NT2/D1 (cell line): ENCODE data around the gene RETREG1.

Experiments used
- DNase-seq: peaks from one replicate; pipeline ENCODE4 v3.0.0-alpha.2; 2011; ENCODE audit warnings: low read depth, low spot score
- H3K27me3 ChIP-seq: 2 replicates; pipeline ENCODE4 v1.6.0; 2011; ENCODE audit warnings: mild to moderate bottlenecking; ENCODE audit not compliant: insufficient read length, insufficient read depth
- H3K36me3 ChIP-seq: 2 replicates; pipeline ENCODE4 v1.6.1; 2011; ENCODE audit warnings: mild to moderate bottlenecking, low read length, mixed read lengths; ENCODE audit not compliant: insufficient read depth, insufficient read length
- H3K4me1 ChIP-seq: 2 replicates; pipeline ENCODE4 v1.5.1; 2011; ENCODE audit not compliant: insufficient read depth, insufficient read length
- H3K4me3 ChIP-seq: 2 replicates; pipeline ENCODE4 v1.5.1; 2011; ENCODE audit warnings: low read depth; ENCODE audit not compliant: insufficient read length
- H3K9ac ChIP-seq: 2 replicates; pipeline ENCODE4 v1.6.0; 2011; ENCODE audit warnings: low read depth; ENCODE audit not compliant: insufficient read length
- H3K9me3 ChIP-seq: 2 replicates; pipeline ENCODE4 v1.5.1; 2011; ENCODE audit warnings: mild to moderate bottlenecking, low read length; ENCODE audit not compliant: insufficient read depth
- SUZ12 ChIP-seq: IDR thresholded peaks from 2 replicates; pipeline ENCODE4 v1.6.1; 2011; ENCODE audit not compliant: insufficient read length, insufficient read depth; ENCODE audit errors: extremely low read depth
- YY1 ChIP-seq: IDR thresholded peaks from 2 replicates; pipeline ENCODE4 v1.6.1; 2011; ENCODE audit not compliant: insufficient read length, insufficient read depth
- ZNF274 ChIP-seq: IDR thresholded peaks from 2 replicates; pipeline ENCODE4 v1.6.1; 2011; ENCODE audit warnings: mild to moderate bottlenecking, low read depth, low read length

The RETREG1 gene

GRCh38 chr5:16590685-16591084 is 26.1 kb downstream of the RETREG1 start:
- H3K36me3 ChIP-seq, result no peaks in the 10 kb centered on the region
- TF ChIP-seq ZNF274 (no peak), YY1 (no peak), SUZ12 (no peak)
- no peaks in the 10 kb centered on the region for H3K27me3 ChIP-seq
- peaks cover 2% of the 10 kb centered on the region for H3K4me1 ChIP-seq
- 0 out of 2 replicates have a peak, but pooled peaks cover 3% of the 10 kb centered on the region for H3K9me3 ChIP-seq
- no peak overlapping the region for H3K4me3 ChIP-seq
- no peak overlapping the region for H3K9ac ChIP-seq
- DNase-seq, result no peak

- no peak overlapping the region for H3K4me3 ChIP-seq
- no peaks in the 10 kb centered on the region for H3K27me3 ChIP-seq
- no peak for TF ChIP-seq SUZ12
- TF ChIP-seq YY1, result no peak
- TF ChIP-seq ZNF274, result no peak
- DNase-seq, result no peak
- H3K9me3 ChIP-seq, result 0 out of 2 replicates have a peak, but pooled peaks cover 3% of the 10 kb centered on the region
- no peak overlapping the region for H3K9ac ChIP-seq
- H3K4me1 ChIP-seq, result peaks cover 2% of the 10 kb centered on the region
- H3K36me3 ChIP-seq, result no peaks in the 10 kb centered on the region
These were observed 27.1 kb downstream of the RETREG1 start for GRCh38 chr5:16589658-16590057.

- no peak for TF ChIP-seq YY1
- no peak for TF ChIP-seq ZNF274
- no peak for TF ChIP-seq SUZ12
- Histone ChIP-seq H3K4me1 (peaks cover 2% of the 10 kb centered on the region), H3K9ac (no peak overlapping the region), H3K27me3 (no peaks in the 10 kb centered on the region), H3K9me3 (0 out of 2 replicates have a peak, but pooled peaks cover 3% of the 10 kb centered on the region), H3K36me3 (no peaks in the 10 kb centered on the region), H3K4me3 (no peak overlapping the region)
- DNase-seq, result no peak
These were observed 28.2 kb downstream of the RETREG1 start for GRCh38 chr5:16588434-16589214.

- no peak for DNase-seq
- no peaks in the 10 kb centered on the region for H3K4me1 ChIP-seq
- H3K4me3 ChIP-seq, result no peak overlapping the region
- 0 out of 2 replicates have a peak, but pooled peaks cover 3% of the 10 kb centered on the region for H3K9me3 ChIP-seq
- no peaks in the 10 kb centered on the region for H3K36me3 ChIP-seq
- H3K27me3 ChIP-seq, result no peaks in the 10 kb centered on the region
- no peak for TF ChIP-seq ZNF274
- TF ChIP-seq YY1, result no peak
- no peak overlapping the region for H3K9ac ChIP-seq
These were observed 30.2 kb downstream of the RETREG1 start for GRCh38 chr5:16586556-16586955.

- Histone ChIP-seq H3K27me3 (no peaks in the 10 kb centered on the region), H3K36me3 (no peaks in the 10 kb centered on the region), H3K9me3 (0 out of 2 replicates have a peak, but pooled peaks cover 3% of the 10 kb centered on the region), H3K4me1 (no peaks in the 10 kb centered on the region), H3K9ac (no peak overlapping the region), H3K4me3 (no peak overlapping the region)
- TF ChIP-seq YY1 (no peak), ZNF274 (no peak)
- DNase-seq, result no peak
These were observed 31.6 kb downstream of the RETREG1 start for GRCh38 chr5:16585041-16585667.

- H3K9me3 ChIP-seq, result 0 out of 2 replicates have a peak, but pooled peaks cover 3% of the 10 kb centered on the region
- no peak for TF ChIP-seq SUZ12
- no peak for TF ChIP-seq ZNF274
- TF ChIP-seq YY1, result no peak
- no peak overlapping the region for H3K4me3 ChIP-seq
- peaks cover 4% of the 10 kb centered on the region for H3K4me1 ChIP-seq
- no peaks in the 10 kb centered on the region for H3K36me3 ChIP-seq
- DNase-seq, result no peak
- H3K9ac ChIP-seq, result no peak overlapping the region
- no peaks in the 10 kb centered on the region for H3K27me3 ChIP-seq
These were observed 34.7 kb downstream of the RETREG1 start for GRCh38 chr5:16582081-16582480.

GRCh38 chr5:16580382-16580781 is 36.4 kb downstream of the RETREG1 start:
- Histone ChIP-seq H3K4me3 (no peak overlapping the region), H3K27me3 (no peaks in the 10 kb centered on the region), H3K4me1 (peaks cover 4% of the 10 kb centered on the region), H3K36me3 (no peaks in the 10 kb centered on the region), H3K9ac (no peak overlapping the region), H3K9me3 (no peaks in the 10 kb centered on the region)
- TF ChIP-seq YY1, result no peak
- no peak for TF ChIP-seq ZNF274
- no peak for TF ChIP-seq SUZ12
- no peak for DNase-seq
